Testis (tissue), 3 donors: Measurements from ENCODE around the gene SNTG2. TPM values are rescaled to one million over a fixed set of nuclear protein-coding genes. Genes with fewer than 3 reads are reported as not detected.

Experiments used
- DNase-seq: peaks from one replicate; pipeline ENCODE4 v3.0.0-alpha.2; 2019
- H3K27ac ChIP-seq, 2 donors: fragments of 200-600 bp; sonication (generic); one replicate each; pipeline ENCODE4 v1.5.1; 2019
- H3K27me3 ChIP-seq: fragments of 200-600 bp; sonication (generic); one replicate; pipeline ENCODE4 v1.5.1; 2019
- H3K36me3 ChIP-seq: fragments of 200-600 bp; sonication (generic); one replicate; pipeline ENCODE4 v1.5.1; 2017; ENCODE audit warnings: low read depth; ENCODE audit errors: missing control alignments
- H3K4me1 ChIP-seq: fragments of 200-600 bp; sonication (generic); one replicate; pipeline ENCODE4 v1.5.1; 2019
- H3K4me3 ChIP-seq, 2 donors: fragments of 200-600 bp; sonication (generic); one replicate each; pipeline ENCODE4 v1.5.1; 2017 to 2019
- H3K9me3 ChIP-seq: fragments of 200-600 bp; sonication (generic); one replicate; pipeline ENCODE4 v1.5.1; 2017
- CTCF ChIP-seq, 3 experiments: fragments of 450-650 bp in 2 of 3; fragments of 200-600 bp in 1 of 3; sonication (generic) in 1 of 3; IDR thresholded peaks; one replicate each; pipeline ENCODE4 v1.5.1; 2016 to 2019; ENCODE audit warnings: antibody characterized with exemption in 3 of 3, mild to moderate bottlenecking in 2 of 3, moderate library complexity in 1 of 3
- POLR2A ChIP-seq: fragments of 450-650 bp; IDR thresholded peaks from one replicate; pipeline ENCODE4 v1.6.1; 2017; ENCODE audit warnings: antibody characterized with exemption, mild to moderate bottlenecking, moderate library complexity
- WGBS, 2 donors: methylation state at CpG; one replicate each; pipeline ENCODE4 v1.1.5; 2018; 5-methylcytosine and 5-hydroxymethylcytosine counted together
- intact Hi-C: fragments of 100-400 bp; cut with DNase I; formaldehyde crosslinking; loops from one replicate; pipeline ENCODE4 v1.15.1; 2023; ENCODE audit warnings: low total_unique reads
- polyA plus RNA-seq: library from polyadenylated mRNA; stranded (reverse); fragments of 350-450 nt; fragmentation: Illumina TruSeq; extraction: RNeasy Lipid Tissue Mini Kit (QIAGEN cat#74804); gene quantifications from one replicate; pipeline ENCODE4 v1.2.3, GENCODE V29; 2014; ENCODE audit warnings: low read depth, low replicate concordance; ENCODE audit not compliant: insufficient read depth
- total RNA-seq, 2 donors: library from RNA; depleted of rRNA; stranded (reverse); fragments of >200 nt; gene quantifications; one replicate each; pipeline ENCODE4 v1.2.3, GENCODE V29; 2016

SNTG2 gene
- total and polyA plus RNA-seq, 3 donors from 2014 or later, result 8.7 to 10.2 (median 9.1) TPM

- no peak for DNase-seq
- intact Hi-C loops, result no loop called here
- TF ChIP-seq CTCF (IDR thresholded peaks at IDR 0.05) (no peak), POLR2A (no peak)
- Histone ChIP-seq H3K9me3 (no peaks in the 10 kb centered on the region), H3K4me3 (no peak overlapping the region), H3K27ac (no peak overlapping the region), H3K36me3 (no peaks in the 10 kb centered on the region), H3K4me1 (no peaks in the 10 kb centered on the region), H3K27me3 (no peaks in the 10 kb centered on the region)
- 66 to 90% methylated on average over 3 of the region's 3 CpGs for WGBS, 2 donors
Observed at GRCh38 chr2:1209761-1210160, 259.1 kb downstream of the SNTG2 start.

- no peak for DNase-seq
- WGBS, 2 donors, result 78 to 89% methylated on average over 3 of the region's 3 CpGs
- Histone ChIP-seq H3K9me3 (no peaks in the 10 kb centered on the region), H3K27me3 (no peaks in the 10 kb centered on the region), H3K36me3 (no peaks in the 10 kb centered on the region), H3K4me1 (no peaks in the 10 kb centered on the region), H3K27ac (no peak overlapping the region), H3K4me3 (no peak overlapping the region)
- TF ChIP-seq POLR2A (no peak), CTCF (IDR thresholded peaks at IDR 0.05) (no peak)
- intact Hi-C loops, result no loop called here
Observed at GRCh38 chr2:1210352-1210751, 259.7 kb downstream of the SNTG2 start.

- Histone ChIP-seq H3K36me3 (no peaks in the 10 kb centered on the region), H3K9me3 (no peaks in the 10 kb centered on the region), H3K27me3 (no peaks in the 10 kb centered on the region), H3K27ac (no peak overlapping the region), H3K4me3 (no peak overlapping the region), H3K4me1 (peaks cover 8% of the 10 kb centered on the region)
- no peak for DNase-seq
- intact Hi-C loops, result no loop called here
- TF ChIP-seq CTCF (IDR thresholded peaks at IDR 0.05) (no peak), POLR2A (no peak)
- 39 to 51% methylated on average over 13 of the region's 13 CpGs for WGBS, 2 donors
Observed at GRCh38 chr2:1219901-1220573, 269.4 kb downstream of the SNTG2 start.

- no peak for DNase-seq
- no peaks in the 10 kb centered on the region for H3K27me3 ChIP-seq
- TF ChIP-seq CTCF (IDR thresholded peaks at IDR 0.05), result no peak
- no peak for TF ChIP-seq POLR2A
- no peak overlapping the region for H3K27ac ChIP-seq
- no peaks in the 10 kb centered on the region for H3K36me3 ChIP-seq
- H3K9me3 ChIP-seq, result no peaks in the 10 kb centered on the region
- intact Hi-C loops, result no loop called here
- no peak overlapping the region for H3K4me3 ChIP-seq
- 51 to 56% methylated on average over 6 of the region's 6 CpGs for WGBS, 2 donors
- H3K4me1 ChIP-seq, result peaks cover 8% of the 10 kb centered on the region
Observed at GRCh38 chr2:1222056-1222455, 271.4 kb downstream of the SNTG2 start.

GRCh38 chr2:1223791-1224190, 273.1 kb downstream of the SNTG2 start:
- Histone ChIP-seq H3K36me3 (no peaks in the 10 kb centered on the region), H3K4me1 (peaks cover 10% of the 10 kb centered on the region), H3K4me3 (no peak overlapping the region), H3K9me3 (no peaks in the 10 kb centered on the region), H3K27me3 (no peaks in the 10 kb centered on the region), H3K27ac (no peak overlapping the region)
- TF ChIP-seq POLR2A, result no peak
- no peak for TF ChIP-seq CTCF (IDR thresholded peaks at IDR 0.05)
- intact Hi-C loops, result no loop called here
- no peak for DNase-seq
- whole genome bisulfite sequencing, 2 donors, result 73 to 94% methylated on average over 3 to 11 of the region's 11 CpGs
